Suprapubic skin (tissue), 4 donors: ENCODE measurements around the gene FITM2. TPM values are rescaled to one million over a fixed set of nuclear protein-coding genes. Genes with fewer than 3 reads are reported as not detected.

Source experiments
- DNase-seq, 2 donors: peaks; one replicate each; pipeline ENCODE4 v3.0.0-alpha.2; 2019; ENCODE audit warnings: low spot score in 2 of 2
- H3K27ac ChIP-seq: fragments of 200-600 bp; sonication (generic); one replicate; pipeline ENCODE4 v1.5.1; 2019
- H3K27me3 ChIP-seq: fragments of 200-600 bp; sonication (generic); one replicate; pipeline ENCODE4 v1.5.1; 2019
- H3K36me3 ChIP-seq: fragments of 200-600 bp; sonication (generic); one replicate; pipeline ENCODE4 v1.5.1; 2019
- H3K4me1 ChIP-seq: fragments of 200-600 bp; sonication (generic); one replicate; pipeline ENCODE4 v1.5.1; 2019
- H3K4me3 ChIP-seq: fragments of 200-600 bp; sonication (generic); one replicate; pipeline ENCODE4 v1.5.1; 2019; ENCODE audit warnings: mild to moderate bottlenecking
- H3K9me3 ChIP-seq: fragments of 200-600 bp; sonication (generic); one replicate; pipeline ENCODE4 v1.5.1; 2019
- EP300 ChIP-seq: sonication (generic); formaldehyde crosslinking; IDR thresholded peaks from one replicate; pipeline ENCODE4 v1.6.1; 2017; ENCODE audit warnings: antibody characterized with exemption
- POLR2A ChIP-seq, 2 donors: fragments of 450-650 bp; IDR thresholded peaks; one replicate each; pipeline ENCODE4 v1.6.1; 2017; ENCODE audit warnings: antibody characterized with exemption in 2 of 2, mild to moderate bottlenecking in 2 of 2, moderate library complexity in 2 of 2
- POLR2AphosphoS5 ChIP-seq, 3 donors: sonication (generic); formaldehyde crosslinking; IDR thresholded peaks; one replicate each; pipeline ENCODE4 v1.6.1; 2017; ENCODE audit warnings: antibody characterized with exemption in 3 of 3
- WGBS: methylation state at CpG from one replicate; pipeline ENCODE4 v1.1.5; 2018; 5-methylcytosine and 5-hydroxymethylcytosine counted together
- total RNA-seq, 4 donors: library from RNA; depleted of rRNA; stranded (reverse); fragments of >200 nt; gene quantifications; one replicate each; pipeline ENCODE4 v1.1.0, GENCODE V29; 2016
- TF ChIP-seq, protein P1 (sequence below), 2 donors: fragments of 200-600 bp in 1 of 2; fragments of 450-650 bp in 1 of 2; sonication (generic) in 1 of 2; IDR thresholded peaks; one replicate each; pipeline ENCODE4 v1.5.1; 2016 to 2019; ENCODE audit warnings: antibody characterized with exemption in 2 of 2, mild to moderate bottlenecking in 1 of 2, moderate library complexity in 1 of 2

FITM2 gene
- total RNA-seq, 4 donors from 2014 or later: 10.4 to 15.9 (median 13.2) TPM

DNA sequence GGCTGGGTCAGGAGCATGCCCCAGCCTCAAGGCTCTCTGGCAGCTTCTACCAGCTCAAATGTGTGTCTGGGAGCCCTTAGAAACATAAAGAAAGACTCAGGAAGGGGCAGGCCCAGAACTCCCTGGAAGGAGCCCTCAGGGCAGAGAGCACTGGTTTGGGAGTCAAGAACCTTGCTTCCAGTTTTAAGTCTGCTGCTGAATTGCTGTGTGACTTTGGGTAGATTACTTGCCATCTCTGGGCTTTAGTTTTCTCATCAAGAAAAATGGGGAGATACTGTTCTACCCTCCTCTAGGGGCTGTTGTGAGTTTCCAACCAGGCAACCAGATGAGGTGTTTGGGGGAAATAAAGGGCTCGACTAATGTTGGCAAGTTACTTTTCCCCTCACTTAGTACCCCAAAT is 55.1 kb downstream of the FITM2 start:
- Histone ChIP-seq H3K4me1 (no peaks in the 10 kb centered on the region), H3K9me3 (no peaks in the 10 kb centered on the region), H3K27me3 (no peaks in the 10 kb centered on the region), H3K27ac (no peak overlapping the region), H3K36me3 (no peaks in the 10 kb centered on the region), H3K4me3 (no peak overlapping the region)
- WGBS: 92% methylated on average over 1 of the region's 1 CpG
- TF ChIP-seq EP300 (no peak), POLR2AphosphoS5 (IDR thresholded peaks at IDR 0.05) (no peak), POLR2A (IDR thresholded peaks at IDR 0.05) (no peak)
- TF ChIP-seq, protein P1, sequence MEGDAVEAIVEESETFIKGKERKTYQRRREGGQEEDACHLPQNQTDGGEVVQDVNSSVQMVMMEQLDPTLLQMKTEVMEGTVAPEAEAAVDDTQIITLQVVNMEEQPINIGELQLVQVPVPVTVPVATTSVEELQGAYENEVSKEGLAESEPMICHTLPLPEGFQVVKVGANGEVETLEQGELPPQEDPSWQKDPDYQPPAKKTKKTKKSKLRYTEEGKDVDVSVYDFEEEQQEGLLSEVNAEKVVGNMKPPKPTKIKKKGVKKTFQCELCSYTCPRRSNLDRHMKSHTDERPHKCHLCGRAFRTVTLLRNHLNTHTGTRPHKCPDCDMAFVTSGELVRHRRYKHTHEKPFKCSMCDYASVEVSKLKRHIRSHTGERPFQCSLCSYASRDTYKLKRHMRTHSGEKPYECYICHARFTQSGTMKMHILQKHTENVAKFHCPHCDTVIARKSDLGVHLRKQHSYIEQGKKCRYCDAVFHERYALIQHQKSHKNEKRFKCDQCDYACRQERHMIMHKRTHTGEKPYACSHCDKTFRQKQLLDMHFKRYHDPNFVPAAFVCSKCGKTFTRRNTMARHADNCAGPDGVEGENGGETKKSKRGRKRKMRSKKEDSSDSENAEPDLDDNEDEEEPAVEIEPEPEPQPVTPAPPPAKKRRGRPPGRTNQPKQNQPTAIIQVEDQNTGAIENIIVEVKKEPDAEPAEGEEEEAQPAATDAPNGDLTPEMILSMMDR (IDR thresholded peaks at IDR 0.05): no peak
- no peak for DNase-seq

DNA sequence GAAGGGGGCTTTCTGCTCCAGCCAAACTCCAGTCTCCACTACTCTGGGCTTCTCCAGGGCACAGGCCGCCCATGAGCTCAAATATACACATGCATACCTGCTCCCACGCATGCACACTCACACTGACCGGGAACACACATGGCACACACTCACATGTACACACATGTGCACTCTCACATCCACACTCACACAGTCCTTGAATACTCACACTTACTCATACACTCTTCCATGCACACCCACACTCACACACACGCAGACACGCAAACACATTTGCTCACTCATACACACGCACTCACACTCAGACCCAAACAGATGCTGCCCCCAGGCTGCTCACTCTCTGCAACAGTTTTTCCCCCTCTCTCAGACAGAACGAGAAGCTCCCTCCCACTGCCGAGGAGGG is 56.9 kb downstream of the FITM2 start:
- 86% methylated on average over 8 of the region's 8 CpGs for WGBS
- Histone ChIP-seq H3K4me3 (no peak overlapping the region), H3K27ac (no peak overlapping the region), H3K27me3 (peaks cover 5% of the 10 kb centered on the region), H3K4me1 (no peaks in the 10 kb centered on the region), H3K36me3 (no peaks in the 10 kb centered on the region), H3K9me3 (no peaks in the 10 kb centered on the region)
- DNase-seq: no peak
- no peak for TF ChIP-seq EP300
- no peak for TF ChIP-seq POLR2A (IDR thresholded peaks at IDR 0.05)
- TF ChIP-seq, protein P1 (IDR thresholded peaks at IDR 0.05): no peak
- no peak for TF ChIP-seq POLR2AphosphoS5 (IDR thresholded peaks at IDR 0.05)

DNA sequence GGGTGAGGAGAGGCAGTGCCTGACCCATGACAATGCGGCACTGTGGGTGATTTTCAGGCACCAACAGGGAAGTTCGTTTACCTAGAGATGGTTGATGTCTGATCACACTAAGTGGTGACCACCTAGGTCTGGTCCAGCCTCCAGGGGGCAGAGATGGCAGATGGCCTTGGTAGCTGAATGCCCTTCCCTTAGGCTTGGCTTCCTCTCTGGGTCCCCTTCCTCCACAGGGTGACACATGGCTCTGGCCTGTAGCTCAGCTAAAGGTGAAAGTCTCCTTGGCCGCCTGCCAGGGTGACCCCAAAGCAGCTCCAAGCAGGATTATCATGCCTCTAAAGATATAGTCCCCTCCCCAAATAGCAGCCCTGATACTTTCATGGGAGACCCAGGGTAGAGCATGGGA is 57.5 kb downstream of the FITM2 start:
- 76% methylated on average over 2 of the region's 3 CpGs for WGBS

More for the DNA sequence above, 57.5 kb downstream of the FITM2 start:
- DNase-seq: no peak
- TF ChIP-seq EP300 (no peak), POLR2A (IDR thresholded peaks at IDR 0.05) (no peak), POLR2AphosphoS5 (IDR thresholded peaks at IDR 0.05) (no peak)
- TF ChIP-seq, protein P1 (IDR thresholded peaks at IDR 0.05): no peak
- peaks cover 5% of the 10 kb centered on the region for H3K27me3 ChIP-seq
- no peaks in the 10 kb centered on the region for H3K36me3 ChIP-seq
- no peaks in the 10 kb centered on the region for H3K9me3 ChIP-seq
- no peaks in the 10 kb centered on the region for H3K4me1 ChIP-seq
- H3K4me3 ChIP-seq: no peak overlapping the region
- no peak overlapping the region for H3K27ac ChIP-seq

Other genes starting within 250 kb of the FITM2 start
- gene JPH2, start 124.0 kb downstream of the FITM2 start, total RNA-seq: 1 to 10 TPM; 3.8 to 5.0 (median 4.5) TPM
- gene OSER1, start 100.4 kb downstream of the FITM2 start, total RNA-seq: 10 to 100 TPM; 34.2 to 51.6 (median 41.3) TPM
- gene GDAP1L1, start 63.9 kb downstream of the FITM2 start, total RNA-seq: not detected
- gene R3HDML, start 25.8 kb upstream of the FITM2 start, total RNA-seq: not detected
- gene HNF4A, start 44.5 kb upstream of the FITM2 start, total RNA-seq: not detected
- 10 to 100 TPM; 13.6 to 38.5 (median 29.4) TPM for gene TTPAL, start 164.7 kb upstream of the FITM2 start, total RNA-seq
- gene SERINC3, start 210.9 kb upstream of the FITM2 start, total RNA-seq: 100 to 1,000 TPM in 3 of 4 donors, 10 to 100 TPM in 1; 94.1 to 128 (median 113) TPM